Peyer's patch (tissue), 4 donors: Measurements from ENCODE around the gene LMO2. TPM values are rescaled to one million over a fixed set of nuclear protein-coding genes. Genes with fewer than 3 reads are reported as not detected.

Experiments used
- DNase-seq, 3 donors: peaks; one replicate each; pipeline ENCODE4 v3.0.0-alpha.2; 2017 to 2019
- H3K27ac ChIP-seq, 4 donors: fragments of 200-600 bp; sonication (generic); one replicate each; pipeline ENCODE4 v1.5.1; 2016 to 2019
- H3K27me3 ChIP-seq, 2 donors: fragments of 200-600 bp; sonication (generic); one replicate each; pipeline ENCODE4 v1.5.1; 2019
- H3K36me3 ChIP-seq, 3 donors: fragments of 200-600 bp; sonication (generic); one replicate each; pipeline ENCODE4 v1.5.1; 2016 to 2019
- H3K4me1 ChIP-seq, 4 donors: fragments of 200-600 bp; sonication (generic); one replicate each; pipeline ENCODE4 v1.5.1; 2016 to 2019
- H3K4me3 ChIP-seq, 4 donors: fragments of 200-600 bp; sonication (generic); 1 replicate in 3 of 4; 2 replicates in 1 of 4; pipeline ENCODE4 v1.5.1; 2016 to 2019; ENCODE audit warnings: mild to moderate bottlenecking in 1 of 4
- H3K9me3 ChIP-seq, 4 donors: fragments of 200-600 bp; sonication (generic); one replicate each; pipeline ENCODE4 v1.5.1; 2016 to 2019; ENCODE audit warnings: mild to moderate bottlenecking in 1 of 4
- CTCF ChIP-seq, 6 experiments: fragments of 450-650 bp in 4 of 6; fragments of 200-600 bp in 2 of 6; sonication (generic) in 1 of 6; IDR thresholded peaks; one replicate each; pipeline ENCODE4 v1.5.1; 2017 to 2019; ENCODE audit warnings: antibody characterized with exemption in 6 of 6, mild to moderate bottlenecking in 3 of 6, moderate library complexity in 1 of 6
- POLR2A ChIP-seq, 2 donors: fragments of 450-650 bp; IDR thresholded peaks; one replicate each; pipeline ENCODE4 v1.5.1; 2017; ENCODE audit warnings: antibody characterized with exemption in 2 of 2, mild to moderate bottlenecking in 2 of 2, moderate library complexity in 2 of 2
- total RNA-seq, 4 donors: library from RNA; depleted of rRNA; stranded (reverse); fragments of >200 nt; gene quantifications; one replicate each; pipeline ENCODE4 v1.1.0, GENCODE V29; 2016

Gene LMO2
- total RNA-seq, 4 donors from 2014 or later: 5.1 to 9.1 (median 7.2) TPM

GRCh38 chr11:33884601-33885000 is 7.3 kb downstream of the LMO2 start:
- Histone ChIP-seq H3K27ac (no peak overlapping the region), H3K36me3 (no peaks in the 10 kb centered on the region), H3K27me3 (no peaks in the 10 kb centered on the region), H3K4me1 (no peaks in the 10 kb centered on the region), H3K9me3 (no peaks in the 10 kb centered on the region), H3K4me3 (no peak overlapping the region)
- TF ChIP-seq POLR2A (IDR thresholded peaks at IDR 0.05): no peak
- TF ChIP-seq CTCF (IDR thresholded peaks at IDR 0.05): no peak
- DNase-seq: no peak

- H3K4me3 ChIP-seq: no peak overlapping the region
These were observed 7.8 kb downstream of the LMO2 start for GRCh38 chr11:33884035-33884434.

GRCh38 chr11:33881651-33882503 is 10.0 kb downstream of the LMO2 start:
- Histone ChIP-seq H3K9me3 (no peaks in the 10 kb centered on the region), H3K36me3 (no peaks in the 10 kb centered on the region), H3K4me3 (no peak overlapping the region), H3K27me3 (no peaks in the 10 kb centered on the region), H3K27ac (no peak overlapping the region), H3K4me1 (no peaks in the 10 kb centered on the region)
- TF ChIP-seq POLR2A (IDR thresholded peaks at IDR 0.05) (no peak), CTCF (IDR thresholded peaks at IDR 0.05) (no peak)
- DNase-seq: no peak

More at GRCh38 chr11:33884035-33884434, 7.8 kb downstream of the LMO2 start:
- H3K27ac ChIP-seq: no peak overlapping the region
- no peaks in the 10 kb centered on the region for H3K27me3 ChIP-seq
- no peaks in the 10 kb centered on the region for H3K4me1 ChIP-seq
- TF ChIP-seq CTCF (IDR thresholded peaks at IDR 0.05): no peak
- TF ChIP-seq POLR2A (IDR thresholded peaks at IDR 0.05): no peak
- DNase-seq: no peak
- no peaks in the 10 kb centered on the region for H3K36me3 ChIP-seq
- H3K9me3 ChIP-seq: no peaks in the 10 kb centered on the region

GRCh38 chr11:33880979-33881378 is 10.9 kb downstream of the LMO2 start:
- no peak overlapping the region for H3K27ac ChIP-seq
- H3K27me3 ChIP-seq: no peaks in the 10 kb centered on the region
- H3K4me1 ChIP-seq: no peaks in the 10 kb centered on the region
- TF ChIP-seq CTCF (IDR thresholded peaks at IDR 0.05): no peak
- TF ChIP-seq POLR2A (IDR thresholded peaks at IDR 0.05): no peak
- H3K9me3 ChIP-seq: no peaks in the 10 kb centered on the region
- H3K4me3 ChIP-seq: no peak overlapping the region
- DNase-seq: no peak
- H3K36me3 ChIP-seq: no peaks in the 10 kb centered on the region

- H3K9me3 ChIP-seq: no peaks in the 10 kb centered on the region
- no peaks in the 10 kb centered on the region for H3K36me3 ChIP-seq
- no peak overlapping the region for H3K4me3 ChIP-seq
- H3K27ac ChIP-seq: no peak overlapping the region
- H3K4me1 ChIP-seq: no peaks in the 10 kb centered on the region
- TF ChIP-seq POLR2A (IDR thresholded peaks at IDR 0.05) (no peak), CTCF (IDR thresholded peaks at IDR 0.05) (no peak)
- DNase-seq: no peak
- no peaks in the 10 kb centered on the region for H3K27me3 ChIP-seq
These were observed 12.5 kb downstream of the LMO2 start for GRCh38 chr11:33879375-33879774.
